K562 (cell line): ENCODE measurements around the gene SDR9C7. TPM values are rescaled to one million over a fixed set of nuclear protein-coding genes. Genes with fewer than 3 reads are reported as not detected.

Source experiments
- ATAC-seq: fragments of 200-7000 bp; cut with Tn5 transposase; 3 replicates; pipeline ENCODE4 v1.9.1; 2020; ENCODE audit warnings: moderate library complexity
- BruUV-seq: library from RNA; stranded (reverse); fragments of 400-500 nt; replicated peaks from 2 replicates; lab custom pipeline; 2021; lab: Mats Ljungman, UMichigan
- CTCF ChIA-PET: fragments of 300-600 bp; formaldehyde crosslinking; extraction: SDS; loops from one replicate; lab custom pipeline; 2021; ENCODE audit warnings: low intra/inter-chr PET ratio; lab: Yijun Ruan, JAX
- POLR2A ChIA-PET: fragments of 300-600, 350-650 bp; sonication (Branson Sonifier 250); formaldehyde crosslinking; extraction: SDS; loops from one replicate; lab custom pipeline; 2021; ENCODE audit warnings: antibody characterized with exemption, inconsistent platforms; lab: Yijun Ruan, JAX
- DNase-seq, 4 experiments: peaks; one replicate each; pipeline versions ENCODE4 v3.0.0 to v3.0.0-alpha.2; 2011 to 2018; ENCODE audit warnings: low spot score in 3 of 4, mixed read lengths in 3 of 4; ENCODE audit errors: extremely low read depth in 1 of 4
- FAIRE-seq: peaks from 2 replicates; lab custom pipeline; 2011; peaks lifted over from hg19 to GRCh38; lab: Jason Lieb, UNC
- H2AFZ ChIP-seq: 2 replicates; pipeline ENCODE4 v1.6.0; 2011; ENCODE audit warnings: low read depth, low read length, control low read depth, inconsistent platforms
- H3K27ac ChIP-seq: fragments of 200-600 bp; 3 replicates; pipeline ENCODE4 v1.8.0; 2011; ENCODE audit warnings: low read depth, mild to moderate bottlenecking, control low read depth, inconsistent platforms, low read length, moderate library complexity, mixed read lengths; ENCODE audit errors: extremely low read depth
- H3K27me3 ChIP-seq, 2 experiments: fragments of 300-600 bp in 1 of 2; 2 replicates in 1 of 2; 3 replicates in 1 of 2; pipeline versions ENCODE4 v1.6.0 to v1.8.0; 2011; ENCODE audit warnings: inconsistent platforms in 2 of 2, low read length in 2 of 2, mild to moderate bottlenecking in 1 of 2, mixed read lengths in 1 of 2, moderate library complexity in 1 of 2; ENCODE audit not compliant: control insufficient read depth in 2 of 2, insufficient read depth in 2 of 2
- H3K36me3 ChIP-seq: fragments of 300-600 bp; 3 replicates; pipeline ENCODE4 v1.8.0; 2011; ENCODE audit warnings: mild to moderate bottlenecking, low read length, inconsistent platforms; ENCODE audit not compliant: control insufficient read depth, insufficient read depth
- H3K4me1 ChIP-seq, 2 experiments: fragments of 200-600 bp in 1 of 2; replicated peaks in 1 of 2; 2 replicates in 1 of 2; 3 replicates in 1 of 2; pipeline versions ENCODE4 v1.5.1 to v1.8.0; 2011; ENCODE audit warnings: inconsistent platforms in 2 of 2, low read length in 2 of 2, mild to moderate bottlenecking in 1 of 2, mixed read lengths in 1 of 2, moderate library complexity in 1 of 2; ENCODE audit not compliant: control insufficient read depth in 2 of 2, insufficient read depth in 2 of 2
- H3K4me2 ChIP-seq: 2 replicates; pipeline ENCODE4 v1.6.1; 2011; ENCODE audit warnings: low read length, control low read depth, inconsistent platforms, mixed read lengths; ENCODE audit not compliant: insufficient read depth
- H3K4me3 ChIP-seq: fragments of 200-600 bp; sonication (generic), shearing (Covaris generic); 2 replicates; pipeline ENCODE4 v1.5.1; 2016; ENCODE audit warnings: control low read depth, inconsistent platforms
- H3K79me2 ChIP-seq: fragments of 200-600 bp; 3 replicates; pipeline ENCODE4 v1.8.0; 2011; ENCODE audit warnings: low read length, inconsistent platforms; ENCODE audit not compliant: control insufficient read depth, insufficient read depth
- H3K9ac ChIP-seq, 2 experiments: 2 replicates each; pipeline versions ENCODE4 v1.6.0 to v1.6.1; 2011; ENCODE audit warnings: low read depth in 2 of 2, low read length in 2 of 2, control low read depth in 1 of 2, inconsistent platforms in 1 of 2, mild to moderate bottlenecking in 1 of 2, mixed read lengths in 1 of 2; ENCODE audit not compliant: insufficient read depth in 1 of 2
- H3K9me1 ChIP-seq: one replicate; pipeline ENCODE4 v1.6.0; 2011; ENCODE audit warnings: inconsistent platforms, mild to moderate bottlenecking, low read length, moderate library complexity; ENCODE audit not compliant: control insufficient read depth, insufficient read depth
- H3K9me3 ChIP-seq: replicated peaks from 2 replicates; pipeline ENCODE4 v1.5.1; 2011; ENCODE audit warnings: low read depth, low read length, inconsistent platforms; ENCODE audit not compliant: control insufficient read depth, insufficient read depth
- H4K20me1 ChIP-seq: replicated peaks from 2 replicates; pipeline ENCODE4 v1.6.1; 2011; ENCODE audit warnings: low read length, inconsistent platforms, mixed read lengths; ENCODE audit not compliant: control insufficient read depth, insufficient read depth
- BCL6 ChIP-seq: fragments of 250-450 bp; sonication (Bioruptor Pico); IDR thresholded peaks from 2 replicates; pipeline ENCODE4 v1.4.0; 2020
- CBX1 ChIP-seq: sonication (generic); IDR thresholded peaks from 2 replicates; pipeline ENCODE4 v1.6.1; 2016; ENCODE audit warnings: antibody characterized with exemption, low read depth, mild to moderate bottlenecking
- CREBBP ChIP-seq: IDR thresholded peaks from one replicate; pipeline ENCODE4 v1.6.1; 2012; ENCODE audit warnings: low read depth, mild to moderate bottlenecking, control low read depth, inconsistent platforms, low read length
- E2F4 ChIP-seq: sonication (generic); formaldehyde crosslinking; IDR thresholded peaks from 2 replicates; pipeline ENCODE4 v1.8.0; 2022; ENCODE audit warnings: mild to moderate bottlenecking, low read depth, missing genetic modification reagents
- HMG20A ChIP-seq: fragments of 450-650 bp; formaldehyde crosslinking; conservative IDR thresholded peaks from 2 replicates; pipeline ENCODE4 v1.4.0; 2020; ENCODE audit warnings: mild to moderate bottlenecking, mixed read lengths
- OTX1 ChIP-seq: fragments of 450-650 bp; formaldehyde crosslinking; IDR thresholded peaks from 2 replicates; pipeline ENCODE4 v1.4.0; 2022; ENCODE audit warnings: mild to moderate bottlenecking
- PHF20 ChIP-seq: fragments of 450-650 bp; IDR thresholded peaks from 2 replicates; pipeline ENCODE4 v1.6.1; 2018; ENCODE audit not compliant: partially characterized antibody
- STAT5A ChIP-seq: IDR thresholded peaks from 2 replicates; pipeline ENCODE4 v1.6.1; 2012; ENCODE audit warnings: low read length, inconsistent platforms, borderline replicate concordance
- STAT6 ChIP-seq: sonication (generic); formaldehyde crosslinking; IDR thresholded peaks from 2 replicates; pipeline ENCODE4 v1.8.1; 2023; ENCODE audit warnings: mild to moderate bottlenecking, missing genetic modification reagents
- TRIM24 ChIP-seq, 2 experiments: fragments of 450-650 bp; IDR thresholded peaks; 2 replicates each; pipeline ENCODE4 v1.6.1; 2016
- TSC22D4 ChIP-seq: fragments of 450-650 bp; IDR thresholded peaks from 2 replicates; pipeline ENCODE4 v1.6.1; 2016; ENCODE audit warnings: missing genetic modification characterization, missing biosample characterization, control low read depth
- WGBS: fragments of 100-300 bp; shearing (Covaris generic); methylation state at CpG from one replicate; pipeline ENCODE4 v1.1.6; 2016; ENCODE audit warnings: low coverage, mixed read lengths; ENCODE audit not compliant: insufficient coverage; ENCODE audit errors: missing lambda C conversion rate; 5-methylcytosine and 5-hydroxymethylcytosine counted together
- in situ Hi-C: fragments of 300-500 bp; cut with MboI; formaldehyde crosslinking; loops from 4 replicates; pipeline ENCODE4 v1.15.0; 2018; ENCODE audit warnings: inconsistent platforms, mixed read lengths
- intact Hi-C: fragments of 100-400 bp; cut with micrococcal nuclease; formaldehyde crosslinking; loops from 2 replicates; pipeline ENCODE4 v1.14.2; 2022
- polyA plus RNA-seq, 8 experiments: library from polyadenylated mRNA; depleted of rRNA in 4 of 8; stranded (reverse) in 5 of 8; unstranded in 3 of 8; fragments of >200 nt; fragmentation: Nextera tagmentation in 2 of 8; fragmentation: Illumina TruSeq in 1 of 8; extraction: Ambion mirVana in 2 of 8; extraction: Trizol in 1 of 8; gene quantifications; 2 replicates each; pipeline versions ENCODE4 v1.2.1 to v1.2.3, GENCODE V29; 2011 to 2014; ENCODE audit warnings: inconsistent platforms in 1 of 8, missing spikeins in 1 of 8
- total RNA-seq, 7 experiments: library from RNA; depleted of rRNA in 6 of 7; stranded (reverse); fragments of >200 nt in 6 of 7; fragmentation: Illumina TruSeq in 2 of 7; extraction: Trizol in 2 of 7; gene quantifications; 2 replicates each; pipeline versions ENCODE4 v1.2.1 to v1.2.3, GENCODE V29; 2011 to 2021; ENCODE audit warnings: low replicate concordance in 1 of 7

The SDR9C7 gene
- total and polyA plus RNA-seq, 9 of the 15 experiments (the other 6 are each of a cell fraction or from before 2014, with no cell fraction given): 0.04 to 0.59 (median 0.06) TPM; not detected in 6

GRCh38 chr12:56896082-56896481 is 38.1 kb downstream of the SDR9C7 start:
- Histone ChIP-seq H3K79me2 (no peaks in the 10 kb centered on the region), H3K4me2 (no peak overlapping the region), H3K4me3 (no peak overlapping the region), H3K9ac (no peak overlapping the region), H3K27me3 (no peaks in the 10 kb centered on the region), H3K9me1 (no peaks in the 10 kb centered on the region), H3K9me3 (no peaks in the 10 kb centered on the region), H2AFZ (no peak overlapping the region), H3K27ac (no peak overlapping the region; the same call in 2 of the 3 replicates), H4K20me1 (no peaks in the 10 kb centered on the region), H3K4me1 (peaks cover 8 to 28% of the 10 kb centered on the region in 2 experiments), H3K36me3 (no peaks in the 10 kb centered on the region)
- ChIA-PET CTCF (no interaction called here), POLR2A (interaction anchor here (0.7 kb wide), 1 partner anchor 130 kb away, joined by 3 read pairs; no protein-coding TSS in a partner anchor)
- BruUV-seq: no TSS peak
- ATAC-seq: no peak
- in situ Hi-C loops (no loop called here), intact Hi-C loops (loop anchor here (5.0 kb wide), 1 partner anchor 54 kb away; no protein-coding TSS in a partner anchor)
- WGBS: 43% methylated on average over 1 of the region's 1 CpG
- peak; percentile 56 for FAIRE-seq
- DNase-seq: no peak
- no peak for TF ChIP-seq HMG20A (CRISPR knock-in tag)
- peak; percentile 31 for TF ChIP-seq CREBBP
- TF ChIP-seq STAT5A: no peak
- no peak for TF ChIP-seq E2F4 (CRISPR knock-in tag)
- no peak for TF ChIP-seq STAT6 (CRISPR knock-in tag)
- peak; percentile 35 for TF ChIP-seq PHF20
- no peak for TF ChIP-seq CBX1
- TF ChIP-seq OTX1 (CRISPR knock-in tag): 0 out of 2 replicates have a peak, but pooled peaks have one; percentile 51
- TF ChIP-seq TRIM24 (IDR thresholded peaks at IDR 0.05): peak in 1 of 2 experiments; percentile 31; a peak in 1 of 4 replicates
- no peak for TF ChIP-seq BCL6 (CRISPR knock-in tag)
- TF ChIP-seq TSC22D4: peak; percentile 92; the same call in 1 of the 2 replicates
